ENCODE results near the gene HPSE2.

DNA sequence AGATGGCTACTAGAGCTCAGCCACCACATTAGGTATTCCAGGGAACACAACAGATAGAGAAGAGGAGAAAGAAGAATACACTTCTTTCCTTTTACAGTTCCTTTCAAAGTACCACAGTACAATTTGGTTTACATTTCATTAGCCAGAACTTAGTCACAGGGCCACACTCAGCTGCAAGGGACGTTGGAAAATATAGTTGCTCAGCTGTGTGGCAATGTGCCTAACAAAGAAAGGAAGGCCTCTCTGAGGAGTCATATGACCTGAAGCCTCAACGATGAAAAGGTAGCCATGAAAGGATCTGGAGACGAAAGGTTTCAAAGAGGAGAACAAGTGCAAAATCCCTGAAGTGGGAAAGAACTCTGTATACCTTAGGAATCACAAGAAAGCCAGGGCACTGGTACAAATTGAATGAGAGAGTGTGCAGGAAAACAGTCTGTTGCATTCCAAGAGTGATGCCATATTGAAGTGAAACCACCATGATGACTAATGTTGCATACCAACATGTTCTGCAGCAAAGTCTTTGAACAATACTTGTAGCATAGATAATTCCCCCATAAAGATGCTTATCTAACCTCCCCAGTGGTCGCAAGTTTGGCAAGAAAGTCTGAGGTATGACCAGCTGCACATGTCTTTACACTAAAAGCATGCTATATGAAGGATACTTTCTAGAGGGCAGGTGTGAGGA, 278.9 kb downstream of the HPSE2 start:
- TF ChIP-seq RARB (CRISPR knock-in tag; IDR thresholded peaks at IDR 0.05) (no peak), OSR1 (CRISPR knock-in tag; IDR thresholded peaks at IDR 0.05) (no peak), ZNF8 (CRISPR knock-in tag; IDR thresholded peaks at IDR 0.05) (no peak)
- TF ChIP-seq, protein P1, sequence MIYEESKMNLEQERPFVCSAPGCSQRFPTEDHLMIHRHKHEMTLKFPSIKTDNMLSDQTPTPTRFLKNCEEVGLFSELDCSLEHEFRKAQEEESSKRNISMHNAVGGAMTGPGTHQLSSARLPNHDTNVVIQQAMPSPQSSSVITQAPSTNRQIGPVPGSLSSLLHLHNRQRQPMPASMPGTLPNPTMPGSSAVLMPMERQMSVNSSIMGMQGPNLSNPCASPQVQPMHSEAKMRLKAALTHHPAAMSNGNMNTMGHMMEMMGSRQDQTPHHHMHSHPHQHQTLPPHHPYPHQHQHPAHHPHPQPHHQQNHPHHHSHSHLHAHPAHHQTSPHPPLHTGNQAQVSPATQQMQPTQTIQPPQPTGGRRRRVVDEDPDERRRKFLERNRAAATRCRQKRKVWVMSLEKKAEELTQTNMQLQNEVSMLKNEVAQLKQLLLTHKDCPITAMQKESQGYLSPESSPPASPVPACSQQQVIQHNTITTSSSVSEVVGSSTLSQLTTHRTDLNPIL (CRISPR knock-in tag; IDR thresholded peaks at IDR 0.05; ENCODE audit: low read depth) = no peak
